Mesothelial cell of epicardium (in vitro differentiated cells): Measurements from ENCODE around the gene RASAL3. TPM values are rescaled to one million over a fixed set of nuclear protein-coding genes. Genes with fewer than 3 reads are reported as not detected.

ENCODE experiments used
- DNase-seq, 2 experiments: peaks; one replicate each; pipeline ENCODE4 v3.0.0; 2021; ENCODE audit warnings: low spot score in 2 of 2; ENCODE audit not compliant: unreplicated experiment in 2 of 2
- H3K27ac Mint-ChIP-seq: 2 replicates; pipeline ENCODE4 v1.8.0; 2021; ENCODE audit warnings: mixed read lengths
- H3K27me3 Mint-ChIP-seq: 2 replicates; pipeline ENCODE4 v1.8.0; 2021; ENCODE audit warnings: low read depth, mixed read lengths
- H3K36me3 Mint-ChIP-seq: 2 replicates; pipeline ENCODE4 v1.8.0; 2021; ENCODE audit warnings: mixed read lengths
- H3K4me1 Mint-ChIP-seq: 2 replicates; pipeline ENCODE4 v1.8.0; 2021; ENCODE audit warnings: mixed read lengths
- H3K4me3 Mint-ChIP-seq: 2 replicates; pipeline ENCODE4 v1.8.0; 2021; ENCODE audit warnings: mild to moderate bottlenecking, moderate library complexity, mixed read lengths
- H3K9me3 Mint-ChIP-seq: 2 replicates; pipeline ENCODE4 v1.8.0; 2021; ENCODE audit warnings: mixed read lengths
- total RNA-seq: library from RNA; stranded (reverse); gene quantifications from 3 replicates; pipeline ENCODE4 v1.2.1, GENCODE V29; 2021
- TF ChIP-seq, protein P1 (sequence below): fragments of 200-600 bp; sonication (generic); IDR thresholded peaks from one replicate; pipeline ENCODE4 v1.5.0; 2021; ENCODE audit warnings: antibody characterized with exemption; ENCODE audit not compliant: unreplicated experiment

The RASAL3 gene
- total RNA-seq, 1 donor from 2014 or later, result not detected

- peak overlapping the region; percentile 96 for H3K4me3 Mint-ChIP-seq
- H3K9me3 Mint-ChIP-seq, result peaks cover 3% of the 10 kb centered on the region
- H3K27ac Mint-ChIP-seq, result no peak overlapping the region
- DNase-seq, result no peak
- peaks cover 17% of the 10 kb centered on the region for H3K36me3 Mint-ChIP-seq
- H3K4me1 Mint-ChIP-seq, result peaks cover 21% of the 10 kb centered on the region
- H3K27me3 Mint-ChIP-seq, result no peaks in the 10 kb centered on the region
- TF ChIP-seq, protein P1, sequence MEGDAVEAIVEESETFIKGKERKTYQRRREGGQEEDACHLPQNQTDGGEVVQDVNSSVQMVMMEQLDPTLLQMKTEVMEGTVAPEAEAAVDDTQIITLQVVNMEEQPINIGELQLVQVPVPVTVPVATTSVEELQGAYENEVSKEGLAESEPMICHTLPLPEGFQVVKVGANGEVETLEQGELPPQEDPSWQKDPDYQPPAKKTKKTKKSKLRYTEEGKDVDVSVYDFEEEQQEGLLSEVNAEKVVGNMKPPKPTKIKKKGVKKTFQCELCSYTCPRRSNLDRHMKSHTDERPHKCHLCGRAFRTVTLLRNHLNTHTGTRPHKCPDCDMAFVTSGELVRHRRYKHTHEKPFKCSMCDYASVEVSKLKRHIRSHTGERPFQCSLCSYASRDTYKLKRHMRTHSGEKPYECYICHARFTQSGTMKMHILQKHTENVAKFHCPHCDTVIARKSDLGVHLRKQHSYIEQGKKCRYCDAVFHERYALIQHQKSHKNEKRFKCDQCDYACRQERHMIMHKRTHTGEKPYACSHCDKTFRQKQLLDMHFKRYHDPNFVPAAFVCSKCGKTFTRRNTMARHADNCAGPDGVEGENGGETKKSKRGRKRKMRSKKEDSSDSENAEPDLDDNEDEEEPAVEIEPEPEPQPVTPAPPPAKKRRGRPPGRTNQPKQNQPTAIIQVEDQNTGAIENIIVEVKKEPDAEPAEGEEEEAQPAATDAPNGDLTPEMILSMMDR, result no peak
These were observed 33.7 kb downstream of the RASAL3 start for GRCh38 chr19:15430526-15431120.

DNA sequence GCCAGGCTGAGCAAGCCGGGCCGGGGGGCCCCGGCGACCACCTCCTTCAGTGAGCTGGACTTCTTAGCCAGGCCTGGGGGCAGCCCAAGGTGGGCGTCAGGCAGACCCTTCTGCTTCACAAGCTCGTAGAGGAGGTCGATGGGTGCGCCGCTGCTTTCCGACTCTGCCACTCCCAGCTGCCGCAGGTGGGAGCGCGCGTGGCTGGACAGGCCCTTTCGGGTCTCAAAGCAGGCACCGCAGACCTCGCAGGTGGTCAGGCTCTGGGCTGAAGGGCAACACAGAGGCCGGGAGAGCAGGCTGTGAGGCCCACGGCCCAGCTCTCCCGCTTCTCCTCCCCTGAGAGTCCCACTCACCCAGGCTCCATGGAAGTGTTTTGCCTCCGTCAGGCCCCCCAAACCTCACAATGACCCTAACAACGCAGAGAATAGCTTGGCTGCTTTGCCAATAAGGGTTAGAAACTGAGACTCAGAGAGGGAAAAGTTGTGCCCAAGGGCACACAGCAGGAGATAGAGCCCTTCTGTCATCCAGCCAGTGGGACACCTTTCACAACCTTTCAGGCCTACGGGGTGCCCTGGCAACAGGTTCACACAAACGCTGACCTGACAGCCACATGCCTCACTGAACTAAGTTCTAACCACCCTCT, 34.4 kb downstream of the RASAL3 start:
- Mint-ChIP-seq H3K9me3 (peaks cover 3% of the 10 kb centered on the region), H3K4me3 (peak overlapping the region; percentile 96), H3K27me3 (no peaks in the 10 kb centered on the region), H3K36me3 (peaks cover 19% of the 10 kb centered on the region), H3K4me1 (peaks cover 21% of the 10 kb centered on the region), H3K27ac (no peak overlapping the region)
- TF ChIP-seq, protein P1, result no peak
- DNase-seq, result no peak

DNA sequence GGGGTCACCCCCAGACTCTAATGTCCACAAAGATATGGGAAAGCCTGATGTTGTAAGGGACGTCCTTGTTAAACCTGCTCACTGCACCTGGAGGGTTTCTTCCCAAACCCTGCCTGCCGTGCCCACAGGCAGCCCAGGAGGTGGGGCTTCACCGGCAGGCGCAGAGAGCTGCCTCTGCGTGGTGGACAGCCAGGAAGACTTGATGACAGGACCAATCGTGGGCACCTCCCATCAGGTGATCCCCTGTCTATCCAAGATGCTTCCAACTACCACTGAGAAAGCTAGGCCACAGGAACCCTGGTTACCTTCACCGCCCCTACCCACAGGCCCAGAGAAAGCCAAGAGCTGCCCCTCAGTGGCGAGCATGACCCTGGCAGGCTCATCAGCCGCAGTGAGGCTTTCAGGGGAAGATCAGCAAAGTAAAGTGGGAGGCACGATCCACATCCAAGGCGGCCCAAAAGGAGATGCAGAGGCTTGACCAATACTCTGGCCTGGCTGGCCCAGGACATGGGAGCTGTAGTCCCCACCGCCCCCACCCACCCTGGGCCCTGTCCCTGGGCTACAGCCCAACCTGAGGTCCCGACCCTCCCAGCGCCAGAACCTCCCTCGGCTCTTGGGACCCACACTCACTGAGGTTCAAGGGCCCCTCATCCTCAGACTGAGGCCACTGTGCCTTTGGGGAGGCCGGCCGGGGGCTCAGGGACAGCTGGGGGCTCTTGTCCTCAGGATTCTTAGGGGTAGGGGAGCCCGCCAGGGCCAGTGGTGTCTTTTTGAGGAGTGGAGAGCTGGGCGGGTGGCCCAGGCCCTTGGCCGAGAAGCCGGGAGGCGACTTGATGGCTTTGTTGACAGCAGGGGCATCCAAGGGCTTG, 35.2 kb downstream of the RASAL3 start:
- Mint-ChIP-seq H3K4me1 (peaks cover 21% of the 10 kb centered on the region), H3K4me3 (no peak overlapping the region), H3K27me3 (no peaks in the 10 kb centered on the region), H3K27ac (no peak overlapping the region), H3K36me3 (peaks cover 21% of the 10 kb centered on the region), H3K9me3 (peaks cover 3% of the 10 kb centered on the region)
- DNase-seq, result no peak
- TF ChIP-seq, protein P1, result no peak

GRCh38 chr19:15427991-15428471, 36.3 kb downstream of the RASAL3 start:
- Mint-ChIP-seq H3K27ac (no peak overlapping the region), H3K36me3 (peaks cover 30% of the 10 kb centered on the region), H3K27me3 (no peaks in the 10 kb centered on the region), H3K4me1 (peaks cover 16% of the 10 kb centered on the region), H3K4me3 (no peak overlapping the region), H3K9me3 (peaks cover 3% of the 10 kb centered on the region)
- DNase-seq, result no peak
- TF ChIP-seq, protein P1, result no peak

- Mint-ChIP-seq H3K4me1 (peaks cover 15% of the 10 kb centered on the region), H3K9me3 (peaks cover 3% of the 10 kb centered on the region), H3K27me3 (no peaks in the 10 kb centered on the region), H3K36me3 (peaks cover 37% of the 10 kb centered on the region), H3K4me3 (no peak overlapping the region), H3K27ac (peak overlapping the region; percentile 21)
- TF ChIP-seq, protein P1, result no peak
- DNase-seq, result no peak
These were observed 37.0 kb downstream of the RASAL3 start for GRCh38 chr19:15427350-15427700.
